B cell (primary cell): ENCODE data around the gene KIF14.

Experiments
- EZH2 ChIP-seq: IDR thresholded peaks from 2 replicates; pipeline ENCODE4 v1.6.1; 2012; ENCODE audit warnings: borderline replicate concordance, low read depth, mild to moderate bottlenecking, moderate library complexity, low read length; ENCODE audit not compliant: insufficient read depth, poor library complexity, severe bottlenecking
- TF ChIP-seq, protein P1 (sequence below): fragments of 200-600 bp; IDR thresholded peaks from one replicate; pipeline ENCODE4 v1.8.0; 2022; ENCODE audit warnings: antibody characterized with exemption, mild to moderate bottlenecking

DNA sequence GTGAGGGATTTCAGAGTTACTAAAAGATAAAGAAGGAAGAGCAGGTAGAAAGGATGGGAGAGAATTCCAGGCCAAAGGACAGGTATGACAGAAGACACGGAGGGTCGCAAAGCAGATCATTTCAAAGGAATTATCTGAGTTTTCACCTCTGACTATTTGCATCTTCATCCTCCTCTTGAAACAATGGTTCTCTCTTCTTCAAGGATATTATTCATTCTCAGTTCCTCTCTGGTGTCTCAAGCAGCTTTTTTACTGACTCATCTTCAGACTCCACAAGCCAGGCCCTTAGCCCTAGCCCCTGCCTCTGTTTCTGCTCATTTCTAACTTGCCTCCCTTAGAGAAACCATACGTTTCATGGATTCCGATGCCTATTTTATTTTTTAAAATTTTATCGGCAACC, 34.1 kb upstream of the KIF14 start:
- TF ChIP-seq, protein P1, sequence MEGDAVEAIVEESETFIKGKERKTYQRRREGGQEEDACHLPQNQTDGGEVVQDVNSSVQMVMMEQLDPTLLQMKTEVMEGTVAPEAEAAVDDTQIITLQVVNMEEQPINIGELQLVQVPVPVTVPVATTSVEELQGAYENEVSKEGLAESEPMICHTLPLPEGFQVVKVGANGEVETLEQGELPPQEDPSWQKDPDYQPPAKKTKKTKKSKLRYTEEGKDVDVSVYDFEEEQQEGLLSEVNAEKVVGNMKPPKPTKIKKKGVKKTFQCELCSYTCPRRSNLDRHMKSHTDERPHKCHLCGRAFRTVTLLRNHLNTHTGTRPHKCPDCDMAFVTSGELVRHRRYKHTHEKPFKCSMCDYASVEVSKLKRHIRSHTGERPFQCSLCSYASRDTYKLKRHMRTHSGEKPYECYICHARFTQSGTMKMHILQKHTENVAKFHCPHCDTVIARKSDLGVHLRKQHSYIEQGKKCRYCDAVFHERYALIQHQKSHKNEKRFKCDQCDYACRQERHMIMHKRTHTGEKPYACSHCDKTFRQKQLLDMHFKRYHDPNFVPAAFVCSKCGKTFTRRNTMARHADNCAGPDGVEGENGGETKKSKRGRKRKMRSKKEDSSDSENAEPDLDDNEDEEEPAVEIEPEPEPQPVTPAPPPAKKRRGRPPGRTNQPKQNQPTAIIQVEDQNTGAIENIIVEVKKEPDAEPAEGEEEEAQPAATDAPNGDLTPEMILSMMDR, result no peak
- TF ChIP-seq EZH2, result no peak
